CD4-positive, CD25-positive, alpha-beta regulatory T cell (primary cell): ENCODE data around the gene TCEA2. TPM values are rescaled to one million over a fixed set of nuclear protein-coding genes. Genes with fewer than 3 reads are reported as not detected.
A peak's percentile ranks its signal among the peaks of the same experiment; 100 is the strongest.

ENCODE experiments used
- ATAC-seq, 2 donors: fragments of 150-1000 bp; cut with Tn5 transposase; one replicate each; pipeline ENCODE4 v1.10.0; 2021; ENCODE audit warnings: low read depth in 2 of 2, moderate number of reproducible peaks in 2 of 2, moderate library complexity in 1 of 2
- DNase-seq, 3 donors: peaks; one replicate each; pipeline versions ENCODE4 v3.0.0 to v3.0.0-alpha.2; 2012 to 2022; ENCODE audit warnings: mixed read lengths in 1 of 3
- H3K27ac ChIP-seq: one replicate; pipeline ENCODE4 v1.7.0; 2013; ENCODE audit warnings: mild to moderate bottlenecking, low read length; ENCODE audit not compliant: insufficient read depth, poor library complexity, severe bottlenecking
- H3K27me3 ChIP-seq: one replicate; pipeline ENCODE4 v1.7.0; 2013; ENCODE audit warnings: low read length; ENCODE audit not compliant: control insufficient read depth, insufficient read depth
- H3K36me3 ChIP-seq: one replicate; pipeline ENCODE4 v1.7.0; 2013; ENCODE audit warnings: mild to moderate bottlenecking, low read length, moderate library complexity; ENCODE audit not compliant: control insufficient read depth, insufficient read depth
- H3K4me1 ChIP-seq: 2 replicates; pipeline ENCODE4 v1.7.0; 2013; ENCODE audit warnings: mild to moderate bottlenecking, low read length; ENCODE audit not compliant: insufficient read depth, control insufficient read depth, poor library complexity, severe bottlenecking
- H3K4me3 ChIP-seq: one replicate; pipeline ENCODE4 v1.7.0; 2013; ENCODE audit warnings: low read depth, mild to moderate bottlenecking, low read length, moderate library complexity
- H3K9me3 ChIP-seq, 2 experiments: 1 replicate in 1 of 2; 2 replicates in 1 of 2; pipeline ENCODE4 v1.7.0; 2013; ENCODE audit warnings: low read length in 2 of 2, mild to moderate bottlenecking in 1 of 2, moderate library complexity in 1 of 2; ENCODE audit not compliant: control insufficient read depth in 2 of 2
- H3K27ac Mint-ChIP-seq, 3 donors: one replicate each; pipeline ENCODE4 v1.8.0; 2020 to 2022; ENCODE audit warnings: mild to moderate bottlenecking in 3 of 3, mixed read lengths in 3 of 3, moderate library complexity in 2 of 3
- H3K27me3 Mint-ChIP-seq: one replicate; pipeline ENCODE4 v1.8.0; 2022; ENCODE audit warnings: mild to moderate bottlenecking, mixed read lengths
- H3K36me3 Mint-ChIP-seq: one replicate; pipeline ENCODE4 v1.8.0; 2020; ENCODE audit warnings: mixed read lengths
- H3K4me1 Mint-ChIP-seq, 4 donors: one replicate each; pipeline ENCODE4 v1.8.0; 2020 to 2022; ENCODE audit warnings: mixed read lengths in 4 of 4, mild to moderate bottlenecking in 1 of 4
- H3K4me3 Mint-ChIP-seq, 4 donors: one replicate each; pipeline ENCODE4 v1.8.0; 2020 to 2022; ENCODE audit warnings: mild to moderate bottlenecking in 4 of 4, mixed read lengths in 4 of 4, moderate library complexity in 3 of 4
- H3K9me3 Mint-ChIP-seq, 7 donors: one replicate each; pipeline ENCODE4 v1.8.0; 2020 to 2022; ENCODE audit warnings: mixed read lengths in 7 of 7, mild to moderate bottlenecking in 3 of 7, moderate library complexity in 2 of 7
- polyA plus RNA-seq, 4 donors: library from polyadenylated mRNA; unstranded; fragments of 300-500 nt; fragmentation: Illumina TruSeq; gene quantifications; one replicate each; pipeline ENCODE4 v1.2.3, GENCODE V29; 2021
- total RNA-seq: library from RNA; stranded (reverse); gene quantifications from one replicate; pipeline ENCODE4 v1.2.3, GENCODE V29; 2022

The TCEA2 gene
- total and polyA plus RNA-seq, 5 donors from 2014 or later: 17.7 to 27.1 (median 23.2) TPM

DNA sequence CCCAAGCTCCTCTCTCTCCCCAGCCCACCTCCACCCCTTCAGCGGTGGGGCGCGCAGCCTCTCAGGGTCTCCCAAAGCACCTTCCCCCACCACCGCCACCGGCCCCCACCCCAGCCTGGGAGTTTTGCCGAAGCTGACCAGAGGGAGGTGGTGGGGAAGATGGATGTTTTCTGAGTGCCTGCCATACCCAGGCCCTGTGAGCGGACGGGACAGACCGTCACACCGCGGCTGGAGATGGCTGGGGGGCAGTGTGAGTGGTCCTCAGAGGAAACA is 21.3 kb upstream of the TCEA2 start:
- Mint-ChIP-seq H3K9me3 (peaks cover 0 to 1% (median 0%) of the 10 kb centered on the region in 7 donors), H3K27me3 (peaks cover 28% of the 10 kb centered on the region), H3K36me3 (no peaks in the 10 kb centered on the region), H3K27ac (peak overlapping the region in 2 of 3 donors; percentile 79), H3K4me3 (peak overlapping the region; percentile 34 to 86 (median 76)), H3K4me1 (peaks cover 0 to 47% (median 21%) of the 10 kb centered on the region in 4 donors)
- no peaks in the 10 kb centered on the region for H3K36me3 ChIP-seq
- no peaks in the 10 kb centered on the region for H3K27me3 ChIP-seq
- peaks cover 54% of the 10 kb centered on the region for H3K4me1 ChIP-seq
- no peak for ATAC-seq
- peak overlapping the region; percentile 37 for H3K4me3 ChIP-seq
- no peak for DNase-seq
- no peaks in the 10 kb centered on the region for H3K9me3 ChIP-seq
- H3K27ac ChIP-seq: peak overlapping the region; percentile 69

DNA sequence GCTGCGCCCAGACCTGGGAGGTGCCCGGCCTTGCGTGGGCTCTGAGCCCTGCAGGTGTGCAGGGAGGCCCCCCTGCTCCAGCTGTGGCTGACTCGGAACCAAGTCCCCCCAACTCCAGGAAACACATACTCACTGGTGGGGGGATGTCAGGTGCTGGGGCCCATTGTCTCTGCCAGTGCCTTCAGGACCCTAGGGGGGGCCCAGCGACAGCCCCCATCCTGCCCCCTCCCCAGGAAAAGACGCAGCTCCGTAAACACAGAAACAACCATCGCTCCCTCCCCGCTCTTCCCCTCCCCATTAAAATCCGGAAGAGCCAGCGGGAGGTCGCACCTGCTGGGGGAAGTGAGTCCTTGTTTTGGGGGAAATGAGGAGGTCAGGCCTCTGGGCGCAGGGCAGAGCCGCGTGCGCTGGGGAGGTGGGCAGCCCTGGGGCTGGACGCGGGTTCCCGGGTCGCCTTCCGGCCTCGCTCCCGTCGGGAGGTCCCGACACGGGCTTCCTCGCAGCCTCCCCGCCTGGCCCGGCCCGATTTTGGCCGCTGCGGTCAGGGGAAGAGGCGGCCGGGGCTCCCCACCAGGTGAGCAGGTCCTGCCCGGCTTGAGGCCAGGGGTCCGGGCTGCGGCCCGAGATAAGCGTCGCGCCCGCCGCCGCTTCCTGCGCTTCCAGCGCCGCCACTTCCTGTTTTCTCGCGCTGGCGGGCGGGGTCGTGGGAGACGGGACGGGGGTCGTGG is 20.8 kb upstream of the TCEA2 start:
- H3K4me1 Mint-ChIP-seq: peaks cover 0 to 48% (median 19%) of the 10 kb centered on the region in 4 donors
- DNase-seq: peak in 1 of 3 donors; percentile 63

DNA sequence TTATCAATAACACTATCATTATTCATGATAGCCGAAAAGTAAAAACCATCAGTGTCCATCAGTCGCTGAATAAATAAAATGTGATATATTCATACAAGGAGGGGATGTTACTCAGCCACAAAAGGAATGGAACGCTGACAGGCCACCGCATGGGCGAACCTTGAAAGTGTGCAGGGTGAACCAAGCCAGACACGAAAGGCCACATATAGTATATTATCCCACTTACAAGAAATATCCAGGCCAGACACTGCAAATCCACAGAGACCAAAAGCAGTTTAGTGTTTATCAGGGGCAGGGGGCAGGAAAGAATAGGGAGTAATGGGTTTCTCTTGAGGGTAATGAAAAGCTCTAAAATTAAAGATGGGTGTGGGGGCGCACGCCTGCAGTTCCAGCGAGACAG is 19.2 kb upstream of the TCEA2 start:
- no peak overlapping the region for H3K4me3 ChIP-seq
- H3K4me1 Mint-ChIP-seq: peaks cover 0 to 46% (median 16%) of the 10 kb centered on the region in 4 donors
- H3K9me3 Mint-ChIP-seq: peaks cover 0 to 1% (median 0%) of the 10 kb centered on the region in 7 donors
- peaks cover 40% of the 10 kb centered on the region for H3K4me1 ChIP-seq
- DNase-seq: no peak
- H3K27me3 Mint-ChIP-seq: peaks cover 36% of the 10 kb centered on the region
- H3K27ac Mint-ChIP-seq: peak overlapping the region in 2 of 3 donors; percentile 75 to 82
- ATAC-seq: no peak
- no peaks in the 10 kb centered on the region for H3K36me3 Mint-ChIP-seq
- H3K36me3 ChIP-seq: no peaks in the 10 kb centered on the region
- H3K27me3 ChIP-seq: no peaks in the 10 kb centered on the region
- peak overlapping the region; percentile 64 to 79 (median 72) for H3K4me3 Mint-ChIP-seq
- no peaks in the 10 kb centered on the region for H3K9me3 ChIP-seq
- H3K27ac ChIP-seq: no peak overlapping the region

More for the DNA sequence above, 20.8 kb upstream of the TCEA2 start:
- peak overlapping the region in 2 of 3 donors; percentile 79 to 85 for H3K27ac Mint-ChIP-seq
- H3K36me3 Mint-ChIP-seq: no peaks in the 10 kb centered on the region
- peaks cover 49% of the 10 kb centered on the region for H3K4me1 ChIP-seq
- H3K27ac ChIP-seq: peak overlapping the region; percentile 69
- H3K4me3 ChIP-seq: peak overlapping the region; percentile 37
- no peak for ATAC-seq
- no peaks in the 10 kb centered on the region for H3K36me3 ChIP-seq
- H3K9me3 Mint-ChIP-seq: peaks cover 0 to 1% (median 0%) of the 10 kb centered on the region in 7 donors
- no peaks in the 10 kb centered on the region for H3K9me3 ChIP-seq
- peaks cover 32% of the 10 kb centered on the region for H3K27me3 Mint-ChIP-seq
- peak overlapping the region; percentile 34 to 86 (median 76) for H3K4me3 Mint-ChIP-seq
- H3K27me3 ChIP-seq: no peaks in the 10 kb centered on the region

DNA sequence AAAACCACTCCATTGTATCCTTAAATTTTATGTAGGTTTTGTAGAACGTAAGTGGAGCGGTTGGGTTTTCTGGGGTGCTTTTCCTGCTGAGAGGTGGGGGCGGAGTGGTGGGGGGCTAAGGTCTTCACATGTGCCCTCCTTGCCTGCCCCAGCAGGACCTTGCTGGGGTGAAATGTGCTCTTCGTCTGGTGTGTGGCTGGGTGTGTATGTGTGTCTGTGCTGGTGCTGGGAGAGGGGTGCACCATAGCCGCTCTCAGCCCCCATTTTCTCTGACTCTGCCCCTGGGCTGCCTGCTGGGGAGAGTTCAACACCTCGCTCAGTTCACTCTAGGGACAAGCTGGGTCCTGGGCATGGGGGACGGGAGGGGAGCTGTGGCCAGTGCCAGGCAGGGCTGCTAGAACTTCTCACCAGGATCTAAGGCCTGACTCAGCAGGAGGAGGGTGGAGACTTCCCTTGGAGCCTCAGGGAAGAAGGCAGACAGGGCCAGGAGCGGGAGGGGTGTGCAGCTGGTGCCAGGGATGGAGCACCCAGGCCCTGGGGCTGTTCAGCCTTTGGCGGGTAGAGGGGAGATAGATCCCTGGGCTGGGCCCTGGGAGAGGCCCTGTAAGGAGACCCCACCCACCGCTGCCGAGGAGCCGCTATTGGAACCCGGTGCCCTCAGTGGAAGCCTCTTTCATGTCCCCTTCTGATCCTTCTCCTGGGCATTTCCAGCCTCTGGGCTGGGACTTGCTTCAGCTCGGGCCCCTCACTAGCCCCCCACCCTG is 18.3 kb upstream of the TCEA2 start:
- Histone ChIP-seq H3K27me3 (no peaks in the 10 kb centered on the region), H3K4me3 (no peak overlapping the region), H3K9me3 (no peaks in the 10 kb centered on the region), H3K4me1 (peaks cover 32% of the 10 kb centered on the region), H3K36me3 (no peaks in the 10 kb centered on the region), H3K27ac (no peak overlapping the region)
- Mint-ChIP-seq H3K36me3 (no peaks in the 10 kb centered on the region), H3K27ac (peak overlapping the region in 1 of 3 donors; percentile 29), H3K27me3 (peaks cover 36% of the 10 kb centered on the region), H3K4me3 (peak overlapping the region in 3 of 4 donors; percentile 11 to 47 (median 19)), H3K9me3 (peaks cover 0 to 1% (median 0%) of the 10 kb centered on the region in 7 donors), H3K4me1 (peaks cover 0 to 45% (median 14%) of the 10 kb centered on the region in 4 donors)
- no peak for DNase-seq
- ATAC-seq: no peak

DNA sequence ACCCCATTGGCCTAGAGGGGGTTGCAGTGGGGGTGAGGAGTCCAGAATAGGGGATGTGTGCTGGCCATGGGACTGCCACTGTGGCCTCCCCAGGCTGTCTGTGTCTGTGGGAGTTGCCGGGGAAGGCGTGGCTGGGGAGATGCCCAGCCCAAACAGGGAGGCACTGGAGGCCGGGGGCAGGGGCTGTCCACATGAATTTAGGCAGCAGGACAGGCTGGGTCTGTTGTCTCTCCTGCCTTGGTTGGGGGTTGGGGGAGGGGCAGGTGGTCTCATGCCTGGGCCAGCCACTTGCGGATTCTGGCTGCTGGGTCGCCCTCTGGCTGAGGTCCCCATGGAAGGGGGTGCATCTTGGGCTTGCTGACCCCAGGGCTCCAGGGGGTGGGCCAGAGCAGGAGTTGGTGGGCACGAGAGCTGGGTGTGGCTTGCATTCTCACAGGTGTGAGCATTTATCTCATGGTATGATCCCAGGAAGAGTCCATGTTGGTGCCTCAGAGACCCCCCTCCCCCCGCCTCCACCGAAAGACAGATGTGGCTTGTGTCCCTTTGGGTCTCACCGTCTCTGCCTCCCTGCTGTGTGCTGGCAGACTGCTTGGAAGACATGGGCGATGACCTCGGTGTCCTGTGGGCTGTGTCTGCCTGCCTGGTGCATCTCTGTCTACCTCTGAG is 17.5 kb upstream of the TCEA2 start:
- no peaks in the 10 kb centered on the region for H3K9me3 ChIP-seq
- DNase-seq (no peak), ATAC-seq (no peak)
- no peaks in the 10 kb centered on the region for H3K36me3 ChIP-seq
- H3K4me3 ChIP-seq: no peak overlapping the region
- Mint-ChIP-seq H3K27ac (no peak overlapping the region), H3K27me3 (peaks cover 38% of the 10 kb centered on the region), H3K36me3 (no peaks in the 10 kb centered on the region), H3K4me3 (peak overlapping the region in 1 of 4 donors; percentile 38), H3K4me1 (peaks cover 0 to 41% (median 11%) of the 10 kb centered on the region in 4 donors), H3K9me3 (peaks cover 0 to 1% (median 0%) of the 10 kb centered on the region in 7 donors)
- no peak overlapping the region for H3K27ac ChIP-seq
- H3K27me3 ChIP-seq: no peaks in the 10 kb centered on the region
- peaks cover 31% of the 10 kb centered on the region for H3K4me1 ChIP-seq

DNA sequence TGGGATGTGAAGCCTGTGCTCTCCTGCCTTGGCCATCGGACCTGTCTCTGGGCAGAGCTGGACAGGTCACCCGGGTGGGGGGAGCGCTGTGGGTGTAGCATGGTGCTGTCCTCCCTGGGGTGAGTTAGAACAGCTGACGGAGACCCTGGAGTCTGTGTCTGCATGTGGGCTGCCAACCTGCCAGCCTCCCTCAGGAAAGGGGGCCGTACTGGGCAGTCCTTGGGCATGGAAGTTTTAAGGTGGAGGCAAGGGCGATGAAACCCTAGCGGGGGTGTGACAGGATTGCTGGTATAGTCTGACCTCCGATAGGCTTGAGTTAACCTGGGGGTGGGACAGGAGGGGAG is 16.0 kb upstream of the TCEA2 start:
- DNase-seq (no peak), ATAC-seq (no peak)
- Mint-ChIP-seq H3K27ac (peak overlapping the region in 1 of 3 donors; percentile 88), H3K36me3 (no peaks in the 10 kb centered on the region), H3K4me1 (peaks cover 0 to 30% (median 11%) of the 10 kb centered on the region in 4 donors), H3K4me3 (peak overlapping the region in 1 of 4 donors; percentile 36), H3K9me3 (peaks cover 0 to 1% (median 0%) of the 10 kb centered on the region in 7 donors), H3K27me3 (peaks cover 50% of the 10 kb centered on the region)
- Histone ChIP-seq H3K9me3 (no peaks in the 10 kb centered on the region), H3K36me3 (no peaks in the 10 kb centered on the region), H3K4me1 (peaks cover 16% of the 10 kb centered on the region), H3K4me3 (no peak overlapping the region), H3K27ac (no peak overlapping the region), H3K27me3 (peaks cover 2% of the 10 kb centered on the region)

DNA sequence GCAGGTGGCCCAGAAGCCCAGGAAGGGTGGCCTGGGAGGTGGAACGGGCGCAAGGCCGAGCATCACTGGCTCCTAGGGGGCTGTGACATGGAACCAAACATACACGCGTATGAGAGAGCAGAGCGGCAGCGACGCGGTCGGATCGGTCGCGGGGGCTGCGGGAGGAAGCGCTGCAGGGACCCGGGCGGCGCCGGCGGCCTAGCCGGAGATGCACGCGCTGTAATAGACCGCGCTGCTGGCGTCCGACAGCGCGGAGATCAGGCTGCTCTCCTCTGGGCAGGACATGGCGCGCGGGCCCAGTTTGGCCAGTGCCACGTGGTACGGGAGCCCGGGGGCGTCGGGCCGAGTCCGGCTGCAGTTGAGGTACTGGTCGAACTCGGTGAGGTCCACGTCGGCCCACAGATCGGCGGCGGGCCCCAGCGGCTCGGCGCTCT is 15.0 kb upstream of the TCEA2 start:
- H3K27me3 Mint-ChIP-seq: peaks cover 55% of the 10 kb centered on the region
- no peak overlapping the region for H3K27ac Mint-ChIP-seq
- H3K4me1 ChIP-seq: peaks cover 13% of the 10 kb centered on the region
- H3K4me3 ChIP-seq: no peak overlapping the region
- no peaks in the 10 kb centered on the region for H3K9me3 ChIP-seq
- no peaks in the 10 kb centered on the region for H3K36me3 ChIP-seq
- peaks cover 2% of the 10 kb centered on the region for H3K27me3 ChIP-seq
- no peak overlapping the region for H3K27ac ChIP-seq
- ATAC-seq (no peak), DNase-seq (no peak)
- H3K4me1 Mint-ChIP-seq: peaks cover 0 to 28% (median 11%) of the 10 kb centered on the region in 4 donors
- peak overlapping the region in 1 of 4 donors; percentile 35 for H3K4me3 Mint-ChIP-seq
- H3K36me3 Mint-ChIP-seq: no peaks in the 10 kb centered on the region
- H3K9me3 Mint-ChIP-seq: peaks cover 0 to 1% (median 0%) of the 10 kb centered on the region in 7 donors
